Epithelial cell of esophagus (primary cell): ENCODE results near the gene MAGI2.

ENCODE experiments used
- DNase-seq: peaks from one replicate; pipeline ENCODE4 v3.0.0; 2010; ENCODE audit warnings: low read depth
- H3K4me3 ChIP-seq: 2 replicates; pipeline ENCODE4 v1.5.1; 2011; ENCODE audit warnings: mild to moderate bottlenecking, low read length, control low read depth
- CTCF ChIP-seq: IDR thresholded peaks from 2 replicates; pipeline ENCODE4 v1.5.1; 2011; ENCODE audit warnings: low read depth, mild to moderate bottlenecking, low read length, control low read depth, inconsistent platforms; ENCODE audit not compliant: insufficient read depth; ENCODE audit errors: missing control alignments

MAGI2 gene

DNA sequence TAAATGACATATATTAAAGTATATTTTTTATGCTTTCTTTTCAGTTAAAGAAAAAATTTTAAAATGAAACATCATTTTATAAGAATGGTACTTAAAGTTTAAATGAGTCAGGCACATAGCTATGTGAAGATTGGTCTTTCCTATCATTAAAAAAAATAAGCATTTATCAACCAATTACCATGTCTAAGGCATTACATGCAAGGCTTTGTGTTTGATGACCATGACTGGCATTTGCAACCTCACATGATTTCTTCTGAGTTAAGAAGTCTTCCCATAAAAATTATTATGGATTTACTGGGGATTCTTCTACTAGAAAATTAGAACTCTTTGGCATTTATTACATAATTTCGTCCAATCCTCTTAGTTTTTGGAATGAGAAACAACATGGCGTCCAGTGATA, 776.1 kb downstream of the MAGI2 start:
- TF ChIP-seq CTCF: no peak
- H3K4me3 ChIP-seq: no peak overlapping the region
- no peak for DNase-seq

- TF ChIP-seq CTCF: no peak
- H3K4me3 ChIP-seq: no peak overlapping the region
- DNase-seq: peak; percentile 2
These were observed 778.0 kb downstream of the MAGI2 start for GRCh38 chr7:78675511-78675910.

DNA sequence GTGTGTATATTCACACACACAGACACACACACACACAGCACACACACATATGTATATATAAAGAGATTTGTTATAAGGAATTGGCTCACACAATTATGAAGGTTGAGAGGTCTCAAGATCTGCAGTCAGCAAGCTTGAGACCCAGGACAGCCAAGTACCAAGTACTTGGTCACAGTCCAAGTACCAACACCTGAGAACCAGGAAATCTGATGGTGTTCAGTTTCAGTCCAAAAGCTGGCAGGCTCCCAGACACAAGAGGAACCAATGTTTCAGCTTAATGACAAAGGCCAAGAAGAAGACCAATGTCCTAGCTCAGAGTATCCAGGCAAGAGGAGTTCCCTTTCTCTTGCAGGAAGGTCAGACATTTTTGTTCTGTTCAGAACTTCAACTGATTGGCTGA, 780.2 kb downstream of the MAGI2 start:
- TF ChIP-seq CTCF: no peak
- DNase-seq: no peak
- H3K4me3 ChIP-seq: no peak overlapping the region

- no peak for TF ChIP-seq CTCF
- H3K4me3 ChIP-seq: no peak overlapping the region
- no peak for DNase-seq
These were observed 790.5 kb downstream of the MAGI2 start for GRCh38 chr7:78662939-78663338.

GRCh38 chr7:78649976-78650375, 803.5 kb downstream of the MAGI2 start:
- no peak overlapping the region for H3K4me3 ChIP-seq
- DNase-seq: no peak
- no peak for TF ChIP-seq CTCF

DNA sequence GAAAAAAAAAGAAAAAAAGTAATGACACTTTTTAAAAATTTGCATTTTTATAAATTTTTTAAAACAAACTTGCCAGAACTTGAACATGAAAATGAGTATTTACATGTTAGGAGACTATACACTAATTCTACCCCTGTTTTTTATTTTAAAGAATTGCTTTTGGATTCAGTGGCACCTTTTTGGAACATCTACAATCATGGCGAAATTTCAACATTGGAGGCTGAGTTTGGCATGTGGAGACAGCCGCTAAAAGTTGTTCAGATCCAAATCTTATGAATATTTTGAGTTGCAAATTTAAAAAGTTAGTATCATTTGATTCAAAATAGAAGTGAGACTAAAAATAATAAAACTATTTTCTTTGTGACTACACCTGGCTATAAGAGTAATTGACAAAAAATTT, 804.2 kb downstream of the MAGI2 start:
- TF ChIP-seq CTCF: no peak
- no peak for DNase-seq
- H3K4me3 ChIP-seq: no peak overlapping the region

DNA sequence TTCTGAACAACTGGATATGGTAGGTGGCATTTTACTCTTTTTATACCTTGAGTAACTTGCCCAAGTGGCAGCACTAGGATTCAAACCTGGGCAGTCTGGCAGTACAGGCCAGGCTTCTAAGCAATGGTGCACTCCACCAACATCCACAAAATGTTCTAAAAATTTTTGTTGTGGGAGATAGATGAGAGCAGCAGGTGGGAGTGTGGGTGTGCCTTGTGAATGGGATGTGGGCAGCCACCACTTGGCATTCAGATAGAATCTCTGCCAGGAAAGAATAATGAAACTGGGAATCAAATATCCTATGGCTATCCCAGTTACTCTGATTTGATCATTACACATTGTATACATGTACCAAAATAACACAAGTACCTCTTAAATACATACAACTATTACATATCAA, 810.7 kb downstream of the MAGI2 start:
- no peak for TF ChIP-seq CTCF
- no peak for DNase-seq

More for the DNA sequence above, 810.7 kb downstream of the MAGI2 start:
- H3K4me3 ChIP-seq: no peak overlapping the region
